ENCODE results near the gene IFT81.

Gene IFT81

GRCh38 chr12:110165540-110166159 lies 41.5 kb downstream of the IFT81 start:
- TF ChIP-seq GATA2 (IDR thresholded peaks at IDR 0.05; ENCODE audit: low read depth, low read length), result no peak
- no peak for TF ChIP-seq GATA3 (IDR thresholded peaks at IDR 0.05; ENCODE audit: low read depth, low read length)

- no peak for TF ChIP-seq GATA3 (IDR thresholded peaks at IDR 0.05; ENCODE audit: low read depth, low read length)
These were observed 44.7 kb downstream of the IFT81 start for GRCh38 chr12:110168732-110169455.

GRCh38 chr12:110170535-110171185 lies 46.5 kb downstream of the IFT81 start:
- TF ChIP-seq GATA3 (IDR thresholded peaks at IDR 0.05; ENCODE audit: low read depth, low read length), result no peak
- no peak for TF ChIP-seq GATA2 (IDR thresholded peaks at IDR 0.05; ENCODE audit: low read depth, low read length)

GRCh38 chr12:110171186-110171538 lies 47.0 kb downstream of the IFT81 start:
- TF ChIP-seq GATA3 (IDR thresholded peaks at IDR 0.05; ENCODE audit: low read depth, low read length), result no peak
- TF ChIP-seq GATA2 (IDR thresholded peaks at IDR 0.05; ENCODE audit: low read depth, low read length), result no peak

GRCh38 chr12:110171636-110172035 lies 47.5 kb downstream of the IFT81 start:
- TF ChIP-seq GATA2 (IDR thresholded peaks at IDR 0.05; ENCODE audit: low read depth, low read length) (no peak), GATA3 (IDR thresholded peaks at IDR 0.05; ENCODE audit: low read depth, low read length) (no peak)

GRCh38 chr12:110174373-110174996 lies 50.3 kb downstream of the IFT81 start:
- TF ChIP-seq GATA2 (IDR thresholded peaks at IDR 0.05; ENCODE audit: low read depth, low read length), result no peak
- TF ChIP-seq GATA3 (IDR thresholded peaks at IDR 0.05; ENCODE audit: low read depth, low read length), result no peak

- TF ChIP-seq GATA2 (IDR thresholded peaks at IDR 0.05; ENCODE audit: low read depth, low read length) (no peak), GATA3 (IDR thresholded peaks at IDR 0.05; ENCODE audit: low read depth, low read length) (no peak)
These were observed 51.0 kb downstream of the IFT81 start for GRCh38 chr12:110175201-110175600.

- TF ChIP-seq GATA2 (IDR thresholded peaks at IDR 0.05; ENCODE audit: low read depth, low read length), result no peak
- no peak for TF ChIP-seq GATA3 (IDR thresholded peaks at IDR 0.05; ENCODE audit: low read depth, low read length)
These were observed 52.6 kb downstream of the IFT81 start for GRCh38 chr12:110176745-110177144.

- TF ChIP-seq GATA3 (IDR thresholded peaks at IDR 0.05; ENCODE audit: low read depth, low read length) (no peak), GATA2 (IDR thresholded peaks at IDR 0.05; ENCODE audit: low read depth, low read length) (no peak)
These were observed 55.1 kb downstream of the IFT81 start for GRCh38 chr12:110179291-110179690.

- TF ChIP-seq GATA2 (IDR thresholded peaks at IDR 0.05; ENCODE audit: low read depth, low read length) (no peak), GATA3 (IDR thresholded peaks at IDR 0.05; ENCODE audit: low read depth, low read length) (no peak)
These were observed 56.4 kb downstream of the IFT81 start for GRCh38 chr12:110180591-110181005.

GRCh38 chr12:110182281-110182680 lies 58.1 kb downstream of the IFT81 start:
- TF ChIP-seq GATA3 (IDR thresholded peaks at IDR 0.05; ENCODE audit: low read depth, low read length), result no peak
- TF ChIP-seq GATA2 (IDR thresholded peaks at IDR 0.05; ENCODE audit: low read depth, low read length), result no peak

- TF ChIP-seq GATA3 (IDR thresholded peaks at IDR 0.05; ENCODE audit: low read depth, low read length), result no peak
- no peak for TF ChIP-seq GATA2 (IDR thresholded peaks at IDR 0.05; ENCODE audit: low read depth, low read length)
These were observed 59.2 kb downstream of the IFT81 start for GRCh38 chr12:110183386-110183785.

GRCh38 chr12:110185626-110186025 lies 61.5 kb downstream of the IFT81 start:
- TF ChIP-seq GATA3 (IDR thresholded peaks at IDR 0.05; ENCODE audit: low read depth, low read length) (no peak), GATA2 (IDR thresholded peaks at IDR 0.05; ENCODE audit: low read depth, low read length) (no peak)

- TF ChIP-seq GATA3 (IDR thresholded peaks at IDR 0.05; ENCODE audit: low read depth, low read length) (no peak), GATA2 (IDR thresholded peaks at IDR 0.05; ENCODE audit: low read depth, low read length) (no peak)
These were observed 61.9 kb downstream of the IFT81 start for GRCh38 chr12:110186059-110186458.

Measured in SH-SY5Y (cell line).